Tibial nerve (tissue), 3 donors: ENCODE results near the gene ZNF2.

Experiments used
- POLR2A ChIP-seq, 2 donors: fragments of 450-650 bp; IDR thresholded peaks; one replicate each; pipeline ENCODE4 v1.6.1; 2017; ENCODE audit warnings: antibody characterized with exemption in 2 of 2, mild to moderate bottlenecking in 2 of 2, moderate library complexity in 2 of 2
- TF ChIP-seq, protein P1 (sequence below), 5 experiments: fragments of 200-600 bp in 3 of 5; fragments of 450-650 bp in 2 of 5; sonication (generic) in 3 of 5; IDR thresholded peaks; one replicate each; pipeline ENCODE4 v1.5.1; 2016 to 2019; ENCODE audit warnings: antibody characterized with exemption in 5 of 5, mild to moderate bottlenecking in 3 of 5, moderate library complexity in 2 of 5

- TF ChIP-seq, protein P1, sequence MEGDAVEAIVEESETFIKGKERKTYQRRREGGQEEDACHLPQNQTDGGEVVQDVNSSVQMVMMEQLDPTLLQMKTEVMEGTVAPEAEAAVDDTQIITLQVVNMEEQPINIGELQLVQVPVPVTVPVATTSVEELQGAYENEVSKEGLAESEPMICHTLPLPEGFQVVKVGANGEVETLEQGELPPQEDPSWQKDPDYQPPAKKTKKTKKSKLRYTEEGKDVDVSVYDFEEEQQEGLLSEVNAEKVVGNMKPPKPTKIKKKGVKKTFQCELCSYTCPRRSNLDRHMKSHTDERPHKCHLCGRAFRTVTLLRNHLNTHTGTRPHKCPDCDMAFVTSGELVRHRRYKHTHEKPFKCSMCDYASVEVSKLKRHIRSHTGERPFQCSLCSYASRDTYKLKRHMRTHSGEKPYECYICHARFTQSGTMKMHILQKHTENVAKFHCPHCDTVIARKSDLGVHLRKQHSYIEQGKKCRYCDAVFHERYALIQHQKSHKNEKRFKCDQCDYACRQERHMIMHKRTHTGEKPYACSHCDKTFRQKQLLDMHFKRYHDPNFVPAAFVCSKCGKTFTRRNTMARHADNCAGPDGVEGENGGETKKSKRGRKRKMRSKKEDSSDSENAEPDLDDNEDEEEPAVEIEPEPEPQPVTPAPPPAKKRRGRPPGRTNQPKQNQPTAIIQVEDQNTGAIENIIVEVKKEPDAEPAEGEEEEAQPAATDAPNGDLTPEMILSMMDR (IDR thresholded peaks at IDR 0.05), result no peak
- TF ChIP-seq POLR2A (IDR thresholded peaks at IDR 0.05), result no peak
Measured at GRCh38 chr2:95138702-95139101, 26.9 kb upstream of the ZNF2 start.
